Liver (tissue), 9 donors: ENCODE results near the gene USP37. TPM values are rescaled to one million over a fixed set of nuclear protein-coding genes. Genes with fewer than 3 reads are reported as not detected.
A peak's percentile ranks its signal among the peaks of the same experiment; 100 is the strongest.

Experiments used
- DNase-seq: peaks from one replicate; pipeline ENCODE4 v3.0.0-alpha.2; 2017; ENCODE audit warnings: low spot score
- H3K27ac ChIP-seq, 2 donors: one replicate each; pipeline ENCODE4 v1.7.0; 2013; ENCODE audit warnings: inconsistent platforms in 2 of 2, low read length in 2 of 2, control low read depth in 1 of 2, low read depth in 1 of 2, mild to moderate bottlenecking in 1 of 2
- H3K27me3 ChIP-seq, 4 donors: one replicate each; pipeline versions ENCODE4 v1.6.1 to v1.7.0; 2013; ENCODE audit warnings: low read length in 3 of 4, inconsistent platforms in 1 of 4, mild to moderate bottlenecking in 1 of 4, moderate library complexity in 1 of 4; ENCODE audit not compliant: control insufficient read depth in 4 of 4, insufficient read depth in 4 of 4
- H3K36me3 ChIP-seq, 4 donors: one replicate each; pipeline versions ENCODE4 v1.6.1 to v1.7.0; 2013; ENCODE audit warnings: low read length in 3 of 4, mild to moderate bottlenecking in 3 of 4, low read depth in 1 of 4, moderate library complexity in 1 of 4; ENCODE audit not compliant: control insufficient read depth in 4 of 4, insufficient read depth in 3 of 4
- H3K4me1 ChIP-seq, 4 donors: one replicate each; pipeline versions ENCODE4 v1.6.1 to v1.7.0; 2013; ENCODE audit warnings: low read length in 3 of 4, mild to moderate bottlenecking in 3 of 4, moderate library complexity in 1 of 4; ENCODE audit not compliant: control insufficient read depth in 4 of 4, insufficient read depth in 4 of 4
- H3K4me3 ChIP-seq, 3 donors: one replicate each; pipeline versions ENCODE4 v1.6.1 to v1.7.0; 2013; ENCODE audit warnings: low read length in 3 of 3, control low read depth in 1 of 3, low read depth in 1 of 3, mild to moderate bottlenecking in 1 of 3
- H3K9ac ChIP-seq, 2 donors: one replicate each; pipeline ENCODE4 v1.7.0; 2013; ENCODE audit warnings: low read length in 2 of 2, mild to moderate bottlenecking in 2 of 2, moderate library complexity in 2 of 2, control low read depth in 1 of 2, low read depth in 1 of 2
- H3K9me3 ChIP-seq, 4 donors: one replicate each; pipeline versions ENCODE4 v1.6.1 to v1.7.0; 2013; ENCODE audit warnings: low read length in 3 of 4; ENCODE audit not compliant: control insufficient read depth in 4 of 4
- ATF3 ChIP-seq: IDR thresholded peaks from 2 replicates; pipeline ENCODE4 v1.6.1; 2016; ENCODE audit warnings: antibody characterized with exemption
- CTCF ChIP-seq: fragments of 150-350 bp; IDR thresholded peaks from 2 replicates; pipeline ENCODE4 v1.5.1; 2017; ENCODE audit warnings: improper control_type of control experiment, low read depth, low read length; ENCODE audit not compliant: missing input control
- GABPA ChIP-seq, 2 donors: IDR thresholded peaks in 1 of 2; conservative IDR thresholded peaks in 1 of 2; 2 replicates each; pipeline ENCODE4 v1.6.1; 2016; ENCODE audit warnings: antibody characterized with exemption in 2 of 2, mild to moderate bottlenecking in 1 of 2, moderate library complexity in 1 of 2
- HNF4A ChIP-seq, 2 donors: conservative IDR thresholded peaks; 2 replicates each; pipeline ENCODE4 v1.6.1; 2016; ENCODE audit warnings: antibody characterized with exemption in 2 of 2, mild to moderate bottlenecking in 2 of 2
- MAX ChIP-seq: IDR thresholded peaks from 2 replicates; pipeline ENCODE4 v1.6.1; 2016; ENCODE audit warnings: antibody characterized with exemption
- RAD21 ChIP-seq, 2 donors: IDR thresholded peaks; 2 replicates each; pipeline ENCODE4 v1.6.1; 2016; ENCODE audit warnings: antibody characterized with exemption in 2 of 2, mild to moderate bottlenecking in 2 of 2
- REST ChIP-seq: IDR thresholded peaks from 2 replicates; pipeline ENCODE4 v1.6.1; 2016; ENCODE audit warnings: antibody characterized with exemption, mild to moderate bottlenecking
- RXRA ChIP-seq, 2 donors: IDR thresholded peaks; 2 replicates each; pipeline ENCODE4 v1.6.1; 2017 to 2018; ENCODE audit warnings: antibody characterized with exemption in 2 of 2, mild to moderate bottlenecking in 1 of 2
- SP1 ChIP-seq: IDR thresholded peaks from 2 replicates; pipeline ENCODE4 v1.6.1; 2018; ENCODE audit warnings: antibody characterized with exemption, mild to moderate bottlenecking
- TAF1 ChIP-seq: conservative IDR thresholded peaks from 2 replicates; pipeline ENCODE4 v1.6.1; 2016; ENCODE audit warnings: antibody characterized with exemption, mild to moderate bottlenecking
- WGBS: extraction: QIAGEN DNeasy Blood & Tissue Kit; methylation state at CpG from one replicate; pipeline ENCODE4 v1.1.7; 2013; 5-methylcytosine and 5-hydroxymethylcytosine counted together
- polyA plus RNA-seq, 2 donors: library from polyadenylated mRNA; stranded (reverse) in 1 of 2; unstranded in 1 of 2; fragments of 200-250 nt in 1 of 2; fragments of >200 nt in 1 of 2; fragmentation: Nextera tagmentation in 1 of 2; extraction: Ambion mirVana in 1 of 2; gene quantifications; one replicate each; pipeline versions ENCODE4 v1.2.1 to v1.2.3, GENCODE V29; 2013 to 2015
- total RNA-seq, 2 donors: library from RNA; depleted of rRNA; stranded (reverse); fragments of >200 nt; gene quantifications; one replicate each; pipeline ENCODE4 v1.2.3, GENCODE V29; 2014
- donor health status: healthy.
- donor health status: healthy.
- donor health status: healthy.
- donor health status: healthy.
- donor health status: healthy.

USP37 gene
- total and polyA plus RNA-seq, 4 donors = 1.4 to 10.9 (median 4.7) TPM

- TF ChIP-seq CTCF (no peak), TAF1 (no peak), ATF3 (no peak)
Observed at GRCh38 chr2:218418321-218418716, 149.8 kb downstream of the USP37 start (continued).

GRCh38 chr2:218407717-218408116 lies 160.4 kb downstream of the USP37 start:
- Histone ChIP-seq H3K9ac (no peak overlapping the region), H3K9me3 (no peaks in the 10 kb centered on the region), H3K4me1 (peaks cover 13 to 47% (median 38%) of the 10 kb centered on the region in 4 donors), H3K27ac (no peak overlapping the region), H3K27me3 (no peaks in the 10 kb centered on the region), H3K36me3 (peaks cover 3 to 14% (median 11%) of the 10 kb centered on the region in 4 donors), H3K4me3 (no peak overlapping the region)
- TF ChIP-seq GABPA (IDR thresholded peaks at IDR 0.05 in 1 of 2, conservative IDR thresholded peaks at IDR 0.05 in 1 of 2) (no peak), REST (no peak), SP1 (no peak), ATF3 (no peak), MAX (no peak), CTCF (no peak), HNF4A (conservative IDR thresholded peaks at IDR 0.05) (no peak)
- no peak for DNase-seq
- 88% methylated on average over 8 of the region's 8 CpGs for WGBS

GRCh38 chr2:218406949-218407618 lies 161.1 kb downstream of the USP37 start:
- Histone ChIP-seq H3K27me3 (no peaks in the 10 kb centered on the region), H3K4me3 (peak overlapping the region; percentile 40 to 46 (median 42)), H3K27ac (peak overlapping the region; percentile 63 to 65), H3K9me3 (no peaks in the 10 kb centered on the region), H3K9ac (peak overlapping the region; percentile 18 to 62), H3K36me3 (peaks cover 6 to 19% (median 11%) of the 10 kb centered on the region in 4 donors), H3K4me1 (peaks cover 13 to 53% (median 44%) of the 10 kb centered on the region in 4 donors)
- DNase-seq = peak; percentile 67
- WGBS = 14% methylated on average over 13 of the region's 13 CpGs
- TF ChIP-seq HNF4A (conservative IDR thresholded peaks at IDR 0.05) (peak in 1 of 2 donors; percentile 6), REST (no peak), RXRA (IDR thresholded peaks at IDR 0.05) (peak in 1 of 2 donors; percentile 6), RAD21 (IDR thresholded peaks at IDR 0.05) (peak in 1 of 2 donors; percentile 57), GABPA (IDR thresholded peaks at IDR 0.05 in 1 of 2, conservative IDR thresholded peaks at IDR 0.05 in 1 of 2) (no peak)
